ENCODE measurements around the gene SSTR3.

DNA sequence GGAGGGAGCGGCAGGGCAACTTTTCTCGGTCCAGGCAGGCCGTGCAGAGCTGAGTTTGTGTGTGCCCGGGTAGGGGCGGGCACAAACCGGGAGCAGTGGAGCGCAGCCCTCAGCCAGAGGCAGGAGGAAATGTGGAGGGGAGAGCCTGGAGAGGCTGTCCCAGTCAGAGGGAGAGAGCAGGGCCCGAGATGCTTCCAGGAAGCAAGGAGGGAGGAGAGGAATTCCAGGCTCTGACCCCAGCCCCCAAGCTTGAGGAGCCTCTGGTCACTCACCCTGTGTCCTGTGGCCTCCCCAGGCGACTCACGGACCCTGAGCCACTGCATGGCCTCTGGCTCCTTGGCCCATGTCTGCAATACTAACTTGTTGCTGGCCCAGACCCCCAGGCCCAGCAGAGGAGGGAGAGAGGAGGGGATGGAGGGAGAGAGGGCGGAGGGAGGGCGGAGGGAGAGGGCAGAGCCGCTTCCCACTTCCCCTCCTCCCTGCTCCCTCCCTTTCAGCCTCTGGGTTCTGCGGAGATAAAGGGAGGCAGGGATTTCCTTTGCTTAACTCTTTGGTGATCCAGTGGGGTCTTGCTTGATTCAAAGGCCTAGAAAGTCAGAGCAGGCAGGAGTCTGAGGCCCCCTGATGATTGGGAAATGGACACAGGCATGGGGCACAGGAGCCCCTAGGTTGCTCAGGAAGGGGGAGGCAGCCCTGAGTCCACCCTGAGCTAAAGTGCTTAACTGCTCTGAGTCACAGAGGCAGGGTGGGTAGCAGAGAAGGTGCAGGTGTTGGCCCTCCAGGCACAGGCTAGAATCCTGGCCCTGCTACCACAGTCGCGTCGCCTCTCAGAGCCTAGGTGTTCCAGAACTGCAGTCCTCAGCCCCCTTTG is 24.2 kb downstream of the SSTR3 start, which contains the start of gene C1QTNF6:
- TF ChIP-seq POLR2A (IDR thresholded peaks at IDR 0.05; ENCODE audit: low read depth, low read length), result no peak
- TF ChIP-seq TAF1 (IDR thresholded peaks at IDR 0.05; ENCODE audit: borderline replicate concordance, low read depth, low read length), result no peak
